NCI-H2029 (cell line): Measurements from ENCODE around the gene ERVK3-1.
"Not testable (repeated sequence)": the region's sequence is repeated elsewhere in the genome, so short reads cannot be mapped to it uniquely, and the experiment has no call there.

ENCODE experiments used
- DNase-seq: peaks from one replicate; lab custom pipeline; 2025; lab: John Stamatoyannopoulos, UW

The ERVK3-1 gene

DNA sequence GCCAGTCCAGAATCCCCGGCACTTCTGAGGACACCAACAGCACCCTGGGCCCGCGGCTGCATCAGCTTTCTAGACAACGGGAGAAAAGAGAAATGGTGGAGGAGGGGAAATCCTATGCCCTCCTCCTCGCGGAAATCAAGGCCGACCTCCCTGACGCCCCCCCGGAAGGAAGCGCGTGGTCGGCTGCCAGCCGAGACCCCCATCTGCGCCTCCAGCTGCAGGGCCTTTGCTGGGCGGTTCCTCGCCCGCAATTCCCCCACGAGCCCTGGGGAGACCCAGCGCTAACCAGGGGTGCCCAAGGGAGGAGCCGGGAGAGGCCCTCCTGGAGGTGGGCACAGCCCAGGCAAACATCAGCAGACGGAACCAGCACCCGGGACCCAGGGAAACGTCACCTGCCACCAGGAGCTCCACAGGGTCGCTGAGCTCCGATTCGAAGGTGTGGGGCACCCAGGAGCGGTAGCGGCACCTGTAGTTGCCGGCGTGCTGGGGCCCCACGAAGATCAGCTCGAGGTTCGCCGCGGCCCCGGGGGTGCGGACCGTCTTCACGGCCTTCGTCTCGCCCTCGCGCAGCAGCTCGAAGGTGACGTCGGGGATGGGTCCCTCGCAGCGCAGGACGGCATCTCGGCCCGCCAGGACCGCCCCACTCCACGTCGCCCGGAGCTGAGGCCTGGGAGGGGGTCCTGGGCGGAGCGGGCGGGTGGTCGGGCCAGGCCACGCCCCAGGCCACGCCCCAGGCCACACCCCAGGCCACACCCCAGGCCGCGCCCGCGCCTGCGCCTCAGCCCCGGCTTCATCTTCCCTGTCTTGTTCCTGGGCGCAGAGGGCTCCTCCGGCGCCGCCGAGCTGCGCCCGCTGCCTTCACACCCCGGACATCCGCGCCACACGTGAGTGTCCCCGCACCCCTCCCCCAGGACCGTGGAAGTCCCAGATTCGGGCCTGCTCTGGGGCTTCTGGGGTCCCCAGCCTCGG is 42.1 kb downstream of the ERVK3-1 start:
- DNase-seq: peak; percentile 33

DNA sequence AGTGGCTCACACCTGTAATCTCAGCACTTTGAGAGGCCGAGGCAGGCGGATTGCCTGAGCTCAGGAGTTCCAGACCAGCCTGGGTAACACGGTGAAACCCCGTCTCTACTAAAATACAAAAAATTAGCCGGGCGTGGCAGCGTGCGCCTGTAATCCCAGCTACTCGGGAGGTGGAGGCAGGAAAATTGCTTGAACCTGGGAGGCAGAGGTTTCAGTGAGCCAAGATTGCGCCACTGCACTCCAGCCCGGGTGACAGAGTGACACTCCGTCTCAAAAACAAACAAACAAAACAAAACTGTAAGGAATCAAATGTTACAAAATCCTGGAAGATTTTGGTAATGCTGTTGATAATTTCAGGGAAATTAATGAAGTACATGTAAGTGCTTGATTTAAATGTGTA is 42.9 kb downstream of the ERVK3-1 start:
- DNase-seq: not testable (repeated sequence)

DNA sequence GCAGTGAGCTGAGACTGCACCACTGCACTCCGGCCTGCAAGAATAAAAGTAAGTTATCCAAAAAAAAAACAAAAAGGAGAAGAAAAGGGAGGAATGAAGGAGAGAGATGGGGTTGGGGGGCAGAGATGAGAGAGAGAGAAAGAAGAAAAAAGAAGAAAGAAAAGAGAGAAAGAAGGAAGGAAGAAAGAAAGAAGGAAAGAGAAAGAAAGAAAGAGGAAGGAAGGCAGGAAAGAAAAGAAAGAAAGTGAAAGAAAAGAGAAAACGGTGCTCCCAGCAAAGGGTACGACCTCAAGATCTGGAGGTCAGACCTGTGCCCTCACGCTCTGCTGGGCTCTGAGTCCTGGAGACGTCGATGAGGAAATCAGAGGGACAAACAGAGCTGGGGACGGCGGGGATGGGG is 44.4 kb downstream of the ERVK3-1 start:
- no peak for DNase-seq

DNA sequence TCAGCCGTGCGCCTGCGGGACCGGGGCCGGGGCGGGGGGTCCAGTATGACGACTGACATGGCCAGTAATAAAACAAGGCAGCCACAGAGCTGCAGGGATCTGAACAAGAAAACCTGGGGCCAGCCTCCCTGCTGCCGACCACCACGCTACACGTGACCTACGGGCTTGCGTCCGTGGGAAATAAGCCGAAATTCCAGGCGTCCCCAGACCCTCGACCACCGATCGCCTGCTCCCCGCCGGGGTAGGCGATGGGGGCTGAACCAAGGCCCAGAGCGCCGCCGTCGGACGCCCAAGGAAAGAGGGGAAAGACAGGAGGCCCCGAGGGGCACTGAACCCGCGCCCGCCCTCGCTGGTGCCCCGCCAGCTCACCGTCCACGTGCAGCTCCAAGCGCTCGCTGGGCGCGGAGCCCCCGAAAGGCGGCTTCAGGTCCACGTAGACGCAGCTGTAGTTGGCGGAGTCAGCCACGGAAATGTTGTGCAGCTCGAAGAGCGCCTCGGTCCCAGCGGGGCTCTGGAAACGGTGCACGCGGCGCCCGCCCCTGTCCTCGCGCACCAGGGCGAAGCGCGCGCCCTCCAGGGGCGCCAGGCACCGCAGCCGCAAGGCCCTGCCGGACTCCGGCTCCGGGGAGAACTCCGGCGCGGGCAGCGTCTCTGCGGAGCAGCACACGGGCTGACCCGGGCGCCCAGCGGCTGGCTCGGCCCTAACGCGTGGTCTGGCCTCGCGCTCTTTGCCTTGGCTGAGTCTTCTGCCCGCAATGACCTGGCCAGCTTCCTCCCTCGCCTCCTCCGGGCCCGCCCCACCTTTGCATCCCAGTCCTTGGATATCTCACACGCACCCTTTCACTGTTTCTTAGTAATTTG is 45.1 kb downstream of the ERVK3-1 start:
- DNase-seq: no peak

DNA sequence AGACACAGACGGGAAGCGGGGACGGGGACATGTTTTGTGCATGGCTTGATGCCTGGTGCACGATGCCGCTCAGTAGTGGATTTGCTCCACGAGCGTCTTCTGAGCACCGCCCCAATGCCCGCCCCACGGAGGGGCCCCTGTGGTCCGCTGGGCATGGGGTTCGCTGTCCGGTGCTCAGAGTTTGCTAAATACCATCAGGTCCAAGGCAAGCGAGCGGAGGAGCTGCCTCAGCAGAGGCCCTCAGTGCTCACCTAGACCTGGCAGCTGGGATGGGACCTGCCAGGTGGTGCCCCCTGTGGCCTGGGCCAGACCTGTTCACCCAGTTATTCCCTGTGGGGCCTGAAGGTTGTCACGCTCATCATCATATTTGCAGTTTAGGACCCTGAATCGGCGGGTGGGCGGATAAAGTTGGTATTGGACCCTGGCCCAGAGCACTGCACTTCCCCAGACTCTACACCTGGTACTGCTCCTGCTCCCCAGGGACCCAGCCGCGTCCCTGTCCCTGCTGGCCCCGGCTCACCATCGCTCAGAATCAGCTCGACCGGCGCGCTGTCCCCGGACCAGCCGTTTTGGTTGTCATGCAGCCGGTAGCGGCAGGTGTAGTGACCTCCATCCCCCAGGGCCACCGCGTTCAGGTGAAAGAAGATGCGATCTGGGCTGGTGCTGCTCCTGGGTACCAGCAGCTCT is 45.8 kb downstream of the ERVK3-1 start:
- no peak for DNase-seq

DNA sequence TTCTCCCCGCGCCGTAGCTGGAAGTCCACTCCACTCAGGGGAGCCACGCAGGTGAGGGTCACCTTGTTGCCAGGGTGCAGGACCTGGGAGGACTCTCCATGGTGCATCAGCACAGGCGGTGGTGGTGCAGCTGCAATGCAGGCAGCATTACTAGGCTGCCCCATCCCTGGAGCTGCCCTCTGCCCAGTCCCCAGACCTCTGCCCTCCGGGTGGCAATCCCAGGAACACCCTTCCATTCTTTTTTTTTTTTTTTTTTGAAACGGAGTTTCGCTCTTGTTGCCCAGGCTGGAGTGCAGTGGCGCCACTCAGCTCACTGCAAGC is 46.3 kb downstream of the ERVK3-1 start:
- no peak for DNase-seq

DNA sequence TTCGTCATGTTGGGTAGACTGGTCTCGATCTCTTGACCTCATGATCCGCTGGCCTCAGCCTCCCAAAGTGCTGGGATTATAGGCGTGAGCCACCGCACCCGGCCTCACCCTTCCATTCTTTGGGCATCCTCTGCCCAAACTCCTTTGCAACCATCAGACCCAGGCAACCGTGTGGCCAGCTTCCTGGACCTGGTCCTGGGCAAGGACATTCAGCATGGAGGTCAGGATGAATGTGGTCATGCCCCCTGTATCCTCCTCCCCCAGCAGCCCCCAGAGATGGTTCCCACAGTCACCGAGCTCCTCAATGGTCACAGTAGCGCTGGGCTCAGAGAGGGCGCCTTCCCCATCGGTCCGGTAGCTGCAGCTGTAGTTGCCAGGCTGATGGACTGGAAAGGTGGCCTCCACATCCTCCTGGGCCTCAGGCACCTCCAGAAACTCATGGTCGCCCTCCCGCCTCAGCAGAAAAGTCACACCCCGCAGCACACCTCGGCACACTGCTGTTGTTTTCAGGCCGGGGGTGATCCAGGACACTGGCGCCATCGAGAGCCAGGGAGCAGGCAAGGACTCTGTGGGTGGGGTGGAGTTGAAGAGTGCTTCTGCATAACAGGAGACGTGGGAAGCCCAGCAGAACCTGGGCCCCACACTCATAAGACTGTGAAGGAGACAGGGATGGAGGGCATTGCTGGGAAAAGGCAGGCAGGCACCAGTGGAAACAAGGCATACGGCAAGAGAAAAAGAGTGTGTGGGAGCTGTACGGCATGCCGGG is 47.0 kb downstream of the ERVK3-1 start:
- DNase-seq: no peak

DNA sequence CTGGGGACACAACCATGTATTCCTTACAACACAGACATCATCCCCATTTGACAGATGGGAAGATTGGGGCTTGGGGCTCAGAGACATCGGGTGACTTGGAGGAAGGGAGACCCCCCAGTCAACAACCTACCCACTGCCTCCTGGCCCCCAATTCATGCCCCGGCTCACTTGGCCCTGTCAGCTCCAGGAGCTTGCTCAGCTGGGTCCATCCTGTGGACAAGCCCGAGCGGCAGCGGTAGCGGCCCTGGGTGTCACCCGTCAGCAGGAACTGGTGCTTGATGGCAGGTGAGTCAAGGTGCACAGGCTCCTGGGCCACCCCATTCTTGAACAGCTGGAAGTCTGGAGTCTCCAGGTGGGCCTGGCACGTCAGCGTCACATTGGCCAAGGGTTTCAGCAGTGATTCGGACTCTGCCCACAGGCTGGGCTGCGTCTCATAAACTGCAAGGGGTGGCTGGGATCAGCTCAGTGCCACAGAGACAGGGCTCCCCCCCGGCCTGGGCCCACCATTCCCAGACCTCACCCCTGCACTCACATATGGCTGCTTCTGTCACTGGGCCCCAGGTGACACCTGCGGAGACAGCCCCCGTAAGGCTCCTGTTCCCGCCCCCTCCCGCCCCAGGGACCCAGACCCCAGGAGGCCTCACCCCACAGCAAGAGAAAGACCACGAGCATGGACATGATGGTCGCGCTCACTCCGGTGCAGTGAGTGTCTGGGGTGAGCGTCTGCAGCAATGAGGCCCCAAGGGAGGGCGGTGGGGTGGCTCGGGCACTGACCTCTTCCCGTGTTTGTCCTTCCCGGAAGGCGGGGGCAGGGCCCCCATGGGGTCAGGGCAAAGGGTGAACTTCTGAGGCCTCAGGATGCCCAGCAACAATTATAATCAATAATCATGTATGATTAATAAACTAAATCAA is 47.8 kb downstream of the ERVK3-1 start, which contains the start of gene A1BG:
Gene A1BG (minus strand): TSS at position 733 of the 912 bp plus-strand sequence. CDS start 55 bp downstream, at position 678.
- DNase-seq: no peak

DNA sequence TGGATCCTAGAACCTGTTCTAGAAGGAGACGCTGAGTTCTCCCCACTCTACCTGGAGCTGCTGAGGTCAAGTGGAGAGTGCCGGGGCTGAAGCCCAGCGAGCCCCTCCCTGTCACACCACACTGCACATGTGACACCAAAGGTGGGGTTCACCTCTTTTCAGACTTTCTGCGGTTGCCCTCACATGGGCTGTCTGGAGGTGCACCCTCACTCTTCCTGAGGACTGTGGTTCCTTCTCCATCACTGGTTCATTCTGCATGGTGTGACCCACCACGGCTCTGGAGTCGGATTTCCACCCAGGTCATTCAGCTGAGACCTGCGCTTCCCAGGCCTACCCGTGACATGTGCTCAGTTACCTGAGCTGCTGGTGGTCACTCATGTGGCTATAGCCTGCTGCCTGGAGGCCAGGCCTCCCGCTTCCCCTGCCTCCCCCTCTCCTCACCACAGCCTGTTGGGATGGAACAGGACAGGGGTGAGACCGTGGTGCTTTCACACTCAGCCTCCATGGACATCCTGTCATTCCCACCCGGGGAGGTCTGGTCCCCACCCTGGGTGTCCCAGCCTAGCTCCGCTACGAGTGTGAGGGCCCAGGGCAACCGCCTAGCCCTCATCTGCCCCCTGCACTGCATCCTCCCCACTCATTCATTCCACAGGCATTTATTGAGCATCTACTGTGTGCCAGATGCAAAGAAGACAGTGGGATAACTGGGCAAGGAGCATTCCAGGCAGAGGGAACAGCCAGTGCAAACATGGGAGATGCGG is 48.7 kb downstream of the ERVK3-1 start:
- DNase-seq: no peak

DNA sequence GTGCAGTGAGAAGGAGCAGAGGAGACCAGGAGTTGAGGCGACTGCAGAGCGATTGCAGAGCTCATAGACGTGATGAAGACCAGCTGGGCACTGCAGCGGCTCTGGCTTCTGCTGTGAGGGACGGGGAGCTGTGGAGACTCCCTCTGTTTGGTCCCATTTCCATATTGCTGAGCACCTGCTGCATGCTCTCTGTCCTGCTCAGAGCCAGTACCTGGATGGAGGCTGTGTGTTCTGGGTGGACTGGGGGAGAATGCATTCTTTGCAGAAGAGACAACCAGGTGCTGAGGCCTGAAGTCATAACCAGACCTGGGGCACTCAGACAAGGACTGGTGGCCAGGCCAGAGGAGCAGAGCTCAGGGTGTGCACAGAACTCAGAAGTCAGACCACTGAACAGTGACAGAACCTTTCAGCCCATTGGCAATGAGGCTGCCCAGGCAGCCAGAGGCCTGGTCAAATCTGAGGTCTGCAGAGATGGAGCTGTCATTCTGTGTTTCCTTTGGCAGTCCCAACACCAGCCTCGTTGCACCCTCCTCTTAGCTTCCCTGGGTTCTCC is 49.4 kb downstream of the ERVK3-1 start:
- DNase-seq: no peak

DNA sequence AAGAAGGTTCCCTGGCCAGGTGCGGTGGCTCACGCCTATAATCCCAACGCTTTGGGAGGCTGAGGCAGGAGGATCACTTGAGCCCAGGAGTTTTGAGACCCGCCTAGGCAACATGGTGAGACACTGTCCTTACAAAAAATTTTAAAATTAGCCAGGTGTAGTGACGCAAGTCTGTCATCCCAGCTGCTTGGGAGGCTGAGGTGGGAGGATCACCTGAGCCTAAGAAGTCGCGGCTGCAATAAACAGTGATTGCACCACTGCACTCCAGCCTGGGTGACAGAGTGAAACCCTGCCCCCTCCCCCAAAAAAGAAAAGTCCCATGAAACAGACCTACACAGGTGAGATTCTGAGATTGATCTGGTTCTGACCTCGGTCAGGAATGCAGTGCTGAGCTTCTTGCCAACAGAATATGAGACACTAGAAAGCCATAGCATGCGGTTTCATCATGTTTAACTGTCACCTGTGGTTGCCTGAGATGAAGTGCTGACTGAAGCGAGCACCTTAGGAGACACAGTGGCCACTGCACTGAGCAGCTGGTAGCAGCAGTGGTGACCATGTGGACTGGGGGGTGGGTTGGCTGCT is 50.1 kb downstream of the ERVK3-1 start:
- DNase-seq: no peak

DNA sequence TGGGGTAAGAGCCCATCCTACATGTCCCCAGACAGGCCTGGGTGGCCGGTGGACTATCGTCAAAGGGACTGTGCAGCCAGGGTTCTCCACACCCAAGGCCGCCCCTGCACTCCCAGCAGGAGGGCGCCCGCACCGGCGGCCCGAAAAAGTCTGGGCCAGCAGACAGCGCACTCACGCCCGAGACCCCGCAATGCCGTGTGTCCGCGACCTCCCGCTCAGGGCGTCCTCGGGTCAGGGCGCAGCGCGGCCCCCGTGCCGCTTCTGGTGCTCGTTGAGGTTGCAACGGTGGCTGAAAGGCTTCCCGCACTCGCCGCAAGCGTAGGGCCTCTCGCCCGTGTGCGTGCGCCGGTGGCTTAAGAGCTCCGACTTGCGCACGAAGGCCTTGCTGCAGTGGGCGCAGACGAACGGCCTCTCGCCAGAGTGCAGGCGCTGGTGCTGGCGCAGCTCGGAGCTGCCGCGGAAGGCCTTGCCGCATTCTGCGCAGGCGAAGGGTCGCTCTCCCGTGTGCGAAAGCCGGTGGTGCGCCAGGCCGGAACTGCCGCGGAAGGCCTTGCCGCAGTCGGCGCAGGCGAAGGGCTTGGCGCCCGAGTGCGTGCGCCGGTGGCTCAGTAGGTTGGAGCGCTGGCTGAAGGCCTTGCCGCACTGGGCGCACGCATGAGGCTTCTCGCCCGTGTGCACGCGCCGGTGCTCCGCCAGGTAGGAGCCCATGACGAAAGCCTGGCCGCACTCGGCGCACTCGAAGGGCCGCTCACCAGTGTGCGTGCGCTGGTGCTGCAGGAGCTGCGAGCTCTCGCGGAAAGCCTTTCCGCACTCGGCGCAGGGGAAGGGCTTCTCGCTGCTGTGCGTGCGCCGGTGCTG is 51.0 kb downstream of the ERVK3-1 start:
- DNase-seq: no peak

DNA sequence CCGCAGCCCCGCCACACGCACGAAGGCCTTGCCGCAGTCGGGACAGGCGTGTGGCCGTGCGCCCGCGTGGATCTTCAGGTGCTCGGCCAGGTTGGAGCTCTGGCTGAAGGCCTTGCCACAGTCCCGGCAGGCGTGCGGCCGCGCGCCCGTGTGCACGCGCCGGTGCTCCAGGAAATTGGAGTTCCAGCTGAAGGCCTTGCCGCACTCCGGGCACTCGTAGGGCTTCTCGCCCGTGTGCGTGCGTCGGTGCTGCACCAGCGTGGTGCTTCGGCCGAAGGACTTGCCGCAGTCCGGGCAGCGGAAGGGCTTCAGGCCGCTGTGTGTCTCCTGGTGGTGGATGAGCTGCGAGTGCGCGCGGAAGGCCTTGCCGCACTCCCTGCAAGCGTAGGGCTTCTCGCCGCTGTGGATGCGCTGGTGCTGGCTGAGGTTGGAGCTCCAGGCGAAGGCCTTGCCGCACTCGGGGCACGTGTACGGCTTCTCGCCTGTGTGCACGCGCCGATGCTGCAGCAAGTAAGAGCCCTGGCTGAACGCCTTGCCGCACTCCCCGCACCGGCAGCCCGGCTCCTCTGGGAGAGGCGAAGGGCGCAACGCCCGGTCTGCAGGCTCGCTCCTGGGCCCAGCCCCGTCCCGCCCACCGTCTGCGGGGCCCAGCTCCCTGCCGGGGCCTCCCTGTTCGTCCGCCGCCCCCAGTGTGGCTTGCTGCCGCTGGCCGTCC is 51.7 kb downstream of the ERVK3-1 start:
- DNase-seq: no peak

DNA sequence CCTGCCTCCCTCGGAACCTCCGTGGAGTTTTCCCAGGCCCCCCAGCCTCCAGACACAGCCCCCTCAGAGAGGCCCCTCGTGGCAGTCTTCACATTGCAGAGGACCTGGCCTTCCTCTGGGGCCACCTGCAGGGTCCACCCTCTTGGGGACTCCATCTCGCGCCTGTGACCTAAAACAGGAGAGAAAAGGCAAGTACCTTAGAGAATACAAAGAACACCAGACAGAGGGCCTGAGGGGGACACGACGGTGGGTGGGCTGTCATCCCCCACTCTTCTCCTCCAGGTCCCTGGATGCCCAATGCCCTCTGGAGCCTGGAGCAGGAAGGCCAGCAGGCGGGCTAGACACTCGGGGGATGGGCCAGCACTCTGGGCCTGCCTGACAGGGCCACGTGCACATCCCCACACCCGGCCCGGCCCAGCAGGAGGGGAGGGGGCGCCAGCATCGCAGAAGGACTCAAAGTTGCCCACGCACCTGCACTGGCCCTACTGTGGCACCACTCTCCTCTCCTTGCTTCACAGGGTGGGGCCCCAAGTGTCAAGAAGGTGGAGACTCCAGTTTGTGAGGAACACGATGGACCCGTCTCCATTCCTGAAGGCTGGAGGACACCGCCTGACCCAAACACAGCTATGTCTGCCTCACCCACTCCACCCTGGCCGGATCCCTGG is 52.4 kb downstream of the ERVK3-1 start:
- no peak for DNase-seq

DNA sequence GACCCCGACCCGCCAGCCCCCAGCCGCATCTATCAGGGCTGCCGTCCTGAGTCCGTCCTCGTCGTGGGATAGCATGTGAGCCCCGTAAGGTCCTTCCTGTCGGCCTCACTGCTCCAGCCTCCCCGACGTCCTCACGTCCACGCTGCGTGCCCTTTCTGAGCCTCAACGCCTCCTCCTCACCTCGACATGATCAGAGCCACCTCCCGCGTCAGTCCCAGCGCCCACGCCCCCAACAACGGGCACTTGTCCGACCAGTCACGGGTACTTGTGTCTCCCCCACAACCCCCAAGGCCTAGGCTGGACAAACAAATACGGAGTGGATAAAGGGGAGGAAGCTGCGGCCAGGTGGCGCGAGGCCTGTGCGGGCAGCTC is 56.7 kb downstream of the ERVK3-1 start:
- DNase-seq: peak; percentile 41

DNA sequence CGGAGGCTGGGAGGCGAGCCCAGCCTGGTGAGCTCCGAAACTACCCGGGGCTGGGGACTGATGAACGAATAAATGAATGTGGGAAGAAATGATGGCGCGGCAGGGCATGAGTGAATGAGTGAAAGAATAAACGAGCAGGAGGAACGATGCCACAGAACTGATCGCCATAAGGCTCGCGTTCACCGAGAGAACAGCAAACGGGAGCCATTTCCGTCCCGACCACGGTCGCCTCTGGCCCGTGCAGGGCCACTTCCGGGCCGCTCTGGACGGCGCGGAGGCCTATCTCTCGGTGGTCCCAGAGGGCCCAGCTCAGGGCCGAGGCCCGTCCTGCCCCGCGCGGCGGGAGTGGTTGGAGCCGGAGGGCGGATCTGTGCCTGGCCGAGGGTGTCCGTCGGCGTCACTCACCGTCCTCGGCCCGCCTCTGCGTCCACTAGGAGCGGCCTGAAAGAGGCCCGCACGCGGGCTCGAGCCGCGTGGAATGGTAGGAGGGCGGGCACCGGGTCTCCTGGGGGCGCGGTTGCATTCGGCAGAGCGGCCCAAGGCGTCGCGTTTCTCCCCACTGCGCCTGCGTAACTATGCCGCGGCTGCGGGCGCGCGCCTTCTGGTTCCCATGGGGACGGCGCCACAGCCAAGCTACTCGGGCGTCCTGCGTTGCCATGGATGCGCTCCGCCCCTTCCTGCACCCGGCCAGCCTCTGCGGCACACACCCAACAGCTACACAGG is 57.3 kb downstream of the ERVK3-1 start, which contains the start of gene ZNF497:
Gene ZNF497 (minus strand): TSS at position 480 of the 723 bp plus-strand sequence. CDS start 5,116 bp downstream, outside the sequence.
- peak; percentile 96 for DNase-seq
